NB4 (cell line): ENCODE data around the gene POU2AF1.

Source experiments
- DNase-seq: peaks from one replicate; pipeline ENCODE4 v3.0.0; 2010; ENCODE audit warnings: low read depth
- H3K4me3 ChIP-seq: one replicate; pipeline ENCODE4 v1.5.1; 2011; ENCODE audit warnings: mild to moderate bottlenecking, low read depth, low read length, moderate library complexity
- MYC ChIP-seq: IDR thresholded peaks from 2 replicates; pipeline ENCODE4 v1.6.1; 2011; ENCODE audit warnings: low read depth, low read length
- POLR2A ChIP-seq: IDR thresholded peaks from 2 replicates; pipeline ENCODE4 v1.6.1; 2011; ENCODE audit warnings: mild to moderate bottlenecking; ENCODE audit not compliant: insufficient read length; ENCODE audit errors: extremely low read depth
- TF ChIP-seq, protein P1 (sequence below): IDR thresholded peaks from one replicate; pipeline ENCODE4 v1.5.1; 2012; ENCODE audit warnings: low read depth, low read length
- TF ChIP-seq, protein P2 (sequence below): IDR thresholded peaks from 2 replicates; pipeline ENCODE4 v1.6.1; 2011; ENCODE audit warnings: low read depth, low read length

The POU2AF1 gene

GRCh38 chr11:111384494-111384893 is 5.4 kb upstream of the POU2AF1 start:
- no peak for DNase-seq
- H3K4me3 ChIP-seq = no peak overlapping the region
- no peak for TF ChIP-seq POLR2A
- no peak for TF ChIP-seq MYC
- TF ChIP-seq, protein P1, sequence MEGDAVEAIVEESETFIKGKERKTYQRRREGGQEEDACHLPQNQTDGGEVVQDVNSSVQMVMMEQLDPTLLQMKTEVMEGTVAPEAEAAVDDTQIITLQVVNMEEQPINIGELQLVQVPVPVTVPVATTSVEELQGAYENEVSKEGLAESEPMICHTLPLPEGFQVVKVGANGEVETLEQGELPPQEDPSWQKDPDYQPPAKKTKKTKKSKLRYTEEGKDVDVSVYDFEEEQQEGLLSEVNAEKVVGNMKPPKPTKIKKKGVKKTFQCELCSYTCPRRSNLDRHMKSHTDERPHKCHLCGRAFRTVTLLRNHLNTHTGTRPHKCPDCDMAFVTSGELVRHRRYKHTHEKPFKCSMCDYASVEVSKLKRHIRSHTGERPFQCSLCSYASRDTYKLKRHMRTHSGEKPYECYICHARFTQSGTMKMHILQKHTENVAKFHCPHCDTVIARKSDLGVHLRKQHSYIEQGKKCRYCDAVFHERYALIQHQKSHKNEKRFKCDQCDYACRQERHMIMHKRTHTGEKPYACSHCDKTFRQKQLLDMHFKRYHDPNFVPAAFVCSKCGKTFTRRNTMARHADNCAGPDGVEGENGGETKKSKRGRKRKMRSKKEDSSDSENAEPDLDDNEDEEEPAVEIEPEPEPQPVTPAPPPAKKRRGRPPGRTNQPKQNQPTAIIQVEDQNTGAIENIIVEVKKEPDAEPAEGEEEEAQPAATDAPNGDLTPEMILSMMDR = no peak
- TF ChIP-seq, protein P2, sequence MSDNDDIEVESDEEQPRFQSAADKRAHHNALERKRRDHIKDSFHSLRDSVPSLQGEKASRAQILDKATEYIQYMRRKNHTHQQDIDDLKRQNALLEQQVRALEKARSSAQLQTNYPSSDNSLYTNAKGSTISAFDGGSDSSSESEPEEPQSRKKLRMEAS = no peak

GRCh38 chr11:111382451-111382850 is 3.4 kb upstream of the POU2AF1 start:
- TF ChIP-seq, protein P2 = no peak
- TF ChIP-seq, protein P1 = no peak
- no peak for TF ChIP-seq MYC
- no peak for TF ChIP-seq POLR2A
- DNase-seq = no peak
- H3K4me3 ChIP-seq = no peak overlapping the region

- TF ChIP-seq, protein P1 = no peak
- TF ChIP-seq, protein P2 = no peak
- no peak for TF ChIP-seq POLR2A
- TF ChIP-seq MYC = no peak
- no peak for DNase-seq
- H3K4me3 ChIP-seq = no peak overlapping the region
Observed at GRCh38 chr11:111379602-111380136, 594 bp upstream of the POU2AF1 start.

- no peak for DNase-seq
- no peak overlapping the region for H3K4me3 ChIP-seq
- TF ChIP-seq, protein P2 = no peak
- TF ChIP-seq POLR2A (no peak), MYC (no peak)
- TF ChIP-seq, protein P1 = no peak
Observed at GRCh38 chr11:111378185-111378860, 752 bp downstream of the POU2AF1 start.

- H3K4me3 ChIP-seq = no peak overlapping the region
- TF ChIP-seq POLR2A = no peak
- TF ChIP-seq, protein P1 = no peak
- TF ChIP-seq, protein P2 = no peak
- no peak for TF ChIP-seq MYC
- no peak for DNase-seq
Observed at GRCh38 chr11:111376181-111376871, 2.7 kb downstream of the POU2AF1 start.
